HG03378 (cell line): ENCODE measurements around the gene MRGPRX2.

Source experiments
- ATAC-seq: cut with Tn5 transposase; IDR thresholded peaks from one replicate; pipeline ENCODE4 v1.9.1; 2021; ENCODE audit warnings: mild to moderate bottlenecking, moderate library complexity; ENCODE audit not compliant: unreplicated experiment

MRGPRX2 gene

GRCh38 chr11:19076744-19077589 lies 16.4 kb upstream of the MRGPRX2 start:
- ATAC-seq: peak; percentile 75

DNA sequence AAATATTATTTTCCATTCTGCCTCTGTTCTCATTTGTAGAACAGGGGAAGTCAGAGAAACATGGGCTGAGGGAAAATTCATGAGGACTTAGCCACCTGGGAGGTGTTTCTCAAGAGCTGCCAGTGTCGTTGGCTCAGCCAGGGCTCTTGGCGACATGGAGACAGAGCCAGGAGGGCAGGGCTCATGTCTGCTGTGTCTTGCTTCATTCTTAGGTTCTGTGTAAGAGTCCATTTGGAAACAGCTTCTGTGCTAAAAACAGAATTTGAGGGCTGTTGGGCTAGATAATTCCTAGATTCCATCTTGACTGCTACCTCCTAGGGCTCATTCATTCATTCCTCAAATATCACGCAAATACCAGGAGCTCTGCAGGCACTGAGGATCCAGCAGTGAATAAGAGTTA lies 15.1 kb upstream of the MRGPRX2 start:
- no peak for ATAC-seq

DNA sequence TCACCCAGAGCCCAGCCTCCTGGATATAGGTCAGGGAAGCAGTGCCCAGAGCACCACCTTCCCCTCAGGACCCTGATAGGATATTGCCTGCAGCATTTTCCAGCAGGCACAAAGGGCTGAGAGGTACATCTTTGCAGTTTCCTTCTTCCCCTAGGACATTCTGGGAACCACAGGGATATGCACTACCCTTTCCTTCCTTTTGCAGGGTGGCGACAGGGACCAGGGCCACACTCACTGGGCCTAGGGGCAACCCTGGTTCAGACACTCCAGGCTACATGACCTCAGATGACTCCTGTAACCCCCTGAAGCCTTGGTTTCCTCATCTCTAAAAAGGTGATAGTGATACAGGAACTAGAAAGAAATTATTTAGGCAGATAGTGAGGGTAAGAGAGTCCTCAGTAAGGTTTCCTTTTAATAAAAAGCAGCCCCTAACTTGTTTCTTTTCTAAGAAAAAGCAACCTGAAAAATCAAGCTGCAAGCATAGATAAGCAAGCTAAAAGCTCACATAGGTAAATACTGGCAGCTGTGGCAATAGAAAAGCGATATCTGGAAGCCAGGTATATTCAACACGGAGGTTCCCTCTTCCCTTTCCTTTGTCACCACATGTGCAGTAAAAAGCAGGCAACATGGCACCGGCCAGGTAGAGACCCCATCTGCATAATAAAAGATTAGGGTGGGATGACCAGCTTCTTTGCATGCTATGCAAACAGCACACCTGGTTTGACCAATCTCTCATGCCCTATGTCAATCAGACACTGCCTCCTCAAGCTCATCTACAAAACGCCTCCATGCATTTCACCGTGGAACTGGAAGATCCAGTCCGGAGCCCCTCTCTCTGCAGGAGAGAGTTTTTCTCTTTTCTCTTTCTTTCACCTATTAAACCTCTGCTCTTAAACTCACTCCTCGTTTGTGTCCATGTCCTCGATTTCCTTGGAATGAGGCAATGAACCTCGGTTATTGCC lies 13.2 kb upstream of the MRGPRX2 start:
- ATAC-seq: no peak

DNA sequence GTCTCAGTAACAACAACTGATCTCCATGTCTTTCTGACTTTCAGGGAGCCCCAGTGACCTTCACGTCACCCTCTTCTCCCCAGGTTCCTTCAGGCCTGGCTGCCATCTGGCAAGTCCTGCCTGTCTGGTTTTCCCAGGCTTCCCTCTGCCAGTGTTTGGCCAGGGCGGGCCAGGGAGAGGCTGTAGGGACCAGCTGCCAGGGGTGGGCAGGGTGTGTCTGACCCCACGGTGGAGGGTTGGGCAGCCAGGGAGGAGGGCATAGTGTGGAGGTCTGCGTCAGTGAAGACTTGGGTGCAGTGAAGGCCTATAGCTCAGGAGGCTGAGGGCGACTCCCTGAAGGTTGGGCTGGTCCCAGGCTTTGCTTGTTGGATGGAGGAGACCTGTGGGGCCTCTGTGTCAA lies 11.9 kb upstream of the MRGPRX2 start:
- ATAC-seq: no peak

- peak; percentile 99 for ATAC-seq
Measured at GRCh38 chr11:19071255-19071654, 10.7 kb upstream of the MRGPRX2 start.

- no peak for ATAC-seq
Measured at GRCh38 chr11:19059833-19060232, 684 bp downstream of the MRGPRX2 start.

DNA sequence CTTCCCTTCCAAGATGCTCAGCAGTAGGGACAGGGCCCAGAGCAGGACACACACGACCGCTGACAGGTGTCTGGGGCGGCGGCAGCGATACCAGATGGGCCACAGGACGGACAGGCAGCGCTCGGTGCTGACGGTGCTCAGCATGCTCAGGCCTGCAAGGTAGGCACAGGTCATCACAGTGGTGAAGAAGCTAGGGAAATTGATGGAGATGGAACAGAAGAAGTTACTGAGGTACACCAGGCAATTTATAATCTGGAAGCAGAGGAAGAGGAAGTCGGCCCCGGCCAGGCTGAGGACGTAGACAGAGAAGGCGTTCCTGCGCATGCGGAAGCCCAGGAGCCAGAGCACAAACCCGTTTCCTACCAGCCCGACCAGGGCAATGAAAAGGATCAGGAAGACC lies 4.6 kb downstream of the MRGPRX2 start:
- no peak for ATAC-seq

DNA sequence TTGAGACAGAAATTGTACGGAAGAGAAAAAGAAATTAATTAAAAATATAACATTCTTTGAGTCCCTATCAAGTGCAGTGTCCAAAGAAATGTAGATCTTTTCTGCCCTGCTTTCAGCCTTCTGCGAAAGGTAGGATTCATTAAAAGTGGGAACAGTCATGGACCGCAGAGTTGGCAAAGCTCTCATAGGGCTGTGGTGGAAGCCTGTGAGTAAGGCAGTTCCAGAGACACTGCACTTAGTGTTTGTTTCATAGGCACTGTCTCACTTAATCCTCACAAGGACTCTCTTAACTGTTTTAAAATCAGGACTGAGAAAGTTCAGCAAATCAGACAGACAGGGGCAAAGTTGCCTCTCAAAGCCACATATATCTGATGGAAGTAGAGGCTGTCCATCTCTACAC lies 5.5 kb downstream of the MRGPRX2 start:
- ATAC-seq: no peak

GRCh38 chr11:19053909-19054308 lies 6.6 kb downstream of the MRGPRX2 start:
- no peak for ATAC-seq

DNA sequence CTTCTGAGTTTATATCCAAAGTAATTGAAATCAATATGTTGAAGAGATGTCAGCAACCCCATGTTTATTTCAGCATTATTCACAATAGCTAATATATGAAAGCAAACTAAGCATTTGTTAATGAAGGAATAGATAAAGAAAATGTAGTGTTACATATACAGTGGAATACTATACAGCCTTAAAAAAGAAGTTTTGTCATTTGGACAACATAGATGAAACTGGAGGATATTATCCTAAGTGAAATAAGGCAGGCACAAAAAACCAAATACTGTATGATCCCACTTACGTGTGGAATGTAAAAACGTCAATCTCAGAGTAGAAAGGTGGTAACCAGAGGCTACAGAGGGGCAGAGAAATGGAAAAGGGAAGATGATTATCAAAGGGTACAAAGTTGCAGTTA lies 10.2 kb downstream of the MRGPRX2 start:
- ATAC-seq: no peak

- ATAC-seq: no peak
Measured at GRCh38 chr11:19049351-19049750, 11.2 kb downstream of the MRGPRX2 start.

DNA sequence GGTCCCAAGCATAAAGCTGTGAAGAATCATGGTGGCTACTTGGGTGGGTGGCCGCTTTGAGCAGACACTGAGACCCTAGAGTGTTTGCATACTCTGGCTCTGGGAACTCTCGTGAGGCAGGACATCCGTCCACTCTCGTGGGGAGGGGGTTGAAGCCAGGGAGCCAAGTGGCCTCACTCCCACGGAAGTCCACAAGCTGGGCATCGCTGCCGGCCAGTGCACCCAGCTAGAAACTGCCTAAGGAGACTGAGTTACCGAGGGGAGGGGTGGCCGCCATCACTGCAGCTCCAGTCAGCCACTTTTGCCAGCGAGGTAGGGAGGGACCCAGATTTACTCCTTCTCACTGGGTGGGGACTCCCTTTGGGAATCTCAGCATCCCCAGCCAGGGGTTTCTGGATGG lies 20.5 kb downstream of the MRGPRX2 start:
- no peak for ATAC-seq

DNA sequence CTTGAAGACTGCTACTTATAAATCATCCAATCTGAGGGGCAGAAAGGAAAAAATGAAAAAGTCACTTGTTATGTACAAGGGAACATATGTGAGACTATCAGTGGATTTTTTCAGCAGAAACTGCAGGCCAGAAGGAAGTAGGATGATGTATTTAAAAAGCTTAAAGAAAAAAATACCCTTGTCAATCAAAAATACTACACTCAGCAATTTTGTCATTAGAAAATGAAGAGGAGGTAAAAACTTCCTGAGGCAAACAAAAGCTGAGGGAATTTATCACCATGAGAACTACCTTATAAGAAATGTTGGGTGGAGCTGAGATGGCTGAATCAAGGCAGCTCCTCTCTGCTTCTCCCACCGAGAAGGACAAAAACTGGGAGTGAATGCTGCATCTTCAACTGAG lies 21.1 kb downstream of the MRGPRX2 start:
- ATAC-seq: no peak

DNA sequence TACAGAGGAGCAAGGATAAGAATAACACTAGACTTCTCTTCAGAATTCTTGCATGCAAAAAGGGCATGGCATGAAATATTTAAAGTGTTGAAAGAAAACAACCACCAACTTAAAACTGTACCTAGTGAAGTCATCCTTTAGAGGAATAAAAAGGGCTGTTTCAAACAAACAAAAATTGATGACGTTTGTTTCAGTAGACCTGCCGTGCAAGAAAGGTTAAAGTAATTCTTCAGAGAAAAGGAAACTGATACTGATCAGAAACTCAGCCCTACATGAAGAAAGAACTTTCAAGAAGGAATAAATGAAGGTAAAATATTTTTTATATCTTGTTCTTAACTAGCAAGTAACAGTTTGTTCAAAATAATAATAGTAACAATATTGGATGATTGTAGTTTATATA lies 27.5 kb downstream of the MRGPRX2 start:
- no peak for ATAC-seq

GRCh38 chr11:19027829-19028595 lies 32.5 kb downstream of the MRGPRX2 start:
- no peak for ATAC-seq

- ATAC-seq: no peak
Measured at GRCh38 chr11:19026862-19027261, 33.7 kb downstream of the MRGPRX2 start.

- no peak for ATAC-seq
Measured at GRCh38 chr11:19025481-19026406, 34.8 kb downstream of the MRGPRX2 start.

- no peak for ATAC-seq
Measured at GRCh38 chr11:19020831-19021230, 39.7 kb downstream of the MRGPRX2 start.

- no peak for ATAC-seq
Measured at GRCh38 chr11:19018901-19019300, 41.6 kb downstream of the MRGPRX2 start.
